ENCODE measurements around the gene HK1. TPM values are rescaled to one million over a fixed set of nuclear protein-coding genes. Genes with fewer than 3 reads are reported as not detected.
A peak's percentile ranks its signal among the peaks of the same experiment; 100 is the strongest.

Gene HK1
- polyA plus RNA-seq, 1 experiment = 47.5 TPM

DNA sequence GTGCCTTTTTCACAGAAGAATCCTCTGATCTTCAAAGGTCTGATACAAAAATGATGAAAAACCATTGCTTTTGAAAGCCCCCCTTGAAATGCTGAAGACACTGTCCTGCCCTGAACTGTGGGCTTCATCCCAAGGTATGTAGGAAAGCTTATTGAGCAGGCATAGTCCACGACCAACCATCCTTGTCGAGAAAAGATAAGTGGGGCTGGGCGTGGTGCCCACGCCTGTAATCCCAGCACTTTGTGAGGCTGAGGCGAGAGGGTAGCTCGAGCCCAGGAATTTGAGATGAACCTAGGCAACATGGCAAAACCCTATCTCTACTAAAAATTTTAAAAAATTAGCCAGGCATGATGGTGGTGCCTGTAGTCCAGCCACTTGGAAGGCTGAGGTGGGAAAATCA is 112.9 kb downstream of the HK1 start:
- no peak for DNase-seq (ENCODE audit: low read depth)
- ChIA-PET POLR2A (no interaction called here), CTCF (interaction anchor here (0.7 to 4.5 kb wide), 9 partner anchors 8 to 167 kb away, joined by 3 to 35 read pairs (median 4); no protein-coding TSS in a partner anchor)
- Histone ChIP-seq H3K36me3 (ENCODE audit: control insufficient read depth, insufficient read depth, low read length) (peaks cover 24% of the 10 kb centered on the region), H3K4me3 (ENCODE audit: low read depth, low read length) (no peak overlapping the region), H3K27me3 (ENCODE audit: control insufficient read depth, insufficient read depth, low read length) (no peaks in the 10 kb centered on the region)
- no peak for TF ChIP-seq CTCF (IDR thresholded peaks at IDR 0.05; ENCODE audit: insufficient read depth, low read depth, low read length)

GRCh38 chr10:69392481-69393000 is 114.2 kb downstream of the HK1 start:
- H3K4me3 ChIP-seq (ENCODE audit: low read depth, low read length) = no peak overlapping the region
- TF ChIP-seq CTCF (IDR thresholded peaks at IDR 0.05; ENCODE audit: insufficient read depth, low read depth, low read length) = peak; percentile 98
- no peaks in the 10 kb centered on the region for H3K27me3 ChIP-seq (ENCODE audit: control insufficient read depth, insufficient read depth, low read length)
- ChIA-PET CTCF (interaction anchor here (0.6 to 3.6 kb wide), 21 partner anchors 9 to 290 kb away, joined by 3 to 110 read pairs (median 4); no protein-coding TSS in a partner anchor), POLR2A (no interaction called here)
- H3K36me3 ChIP-seq (ENCODE audit: control insufficient read depth, insufficient read depth, low read length) = peaks cover 25% of the 10 kb centered on the region
- no peak for DNase-seq (ENCODE audit: low read depth)

- POLR2A ChIA-PET = no interaction called here
- Histone ChIP-seq H3K27me3 (ENCODE audit: control insufficient read depth, insufficient read depth, low read length) (no peaks in the 10 kb centered on the region), H3K36me3 (ENCODE audit: control insufficient read depth, insufficient read depth, low read length) (peaks cover 25% of the 10 kb centered on the region), H3K4me3 (ENCODE audit: low read depth, low read length) (no peak overlapping the region)
- no peak for TF ChIP-seq CTCF (IDR thresholded peaks at IDR 0.05; ENCODE audit: insufficient read depth, low read depth, low read length)
- no peak for DNase-seq (ENCODE audit: low read depth)
- CTCF ChIA-PET = interaction anchor here (0.8 to 3.6 kb wide), 3 partner anchors 142 to 438 kb away, joined by 4 to 110 read pairs (median 4); partner anchors contain the start of gene DDX21
These were observed 115.7 kb downstream of the HK1 start for GRCh38 chr10:69394020-69394419.

DNA sequence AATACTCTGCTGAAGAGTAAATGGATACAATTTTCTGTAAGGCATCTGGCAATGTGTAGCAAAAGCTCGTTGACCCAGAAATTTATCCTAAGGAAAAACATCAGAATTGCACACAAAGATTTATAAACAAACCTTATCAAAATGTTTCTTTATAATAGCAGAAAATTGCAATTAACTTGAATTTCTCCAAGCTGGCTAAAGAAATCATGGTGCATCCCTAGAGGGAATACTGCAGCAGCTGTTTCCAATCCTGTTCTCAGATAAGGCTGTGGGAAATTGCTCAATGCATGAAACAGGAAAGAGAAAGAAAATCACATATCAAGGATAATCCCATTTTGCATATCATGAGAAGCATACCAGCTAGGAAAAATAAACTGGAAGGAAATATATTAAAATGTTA is 119.7 kb downstream of the HK1 start:
- no peaks in the 10 kb centered on the region for H3K27me3 ChIP-seq (ENCODE audit: control insufficient read depth, insufficient read depth, low read length)
- no peak for DNase-seq (ENCODE audit: low read depth)
- CTCF ChIA-PET = interaction anchor here (0.7 to 3.2 kb wide), 3 partner anchors 9 to 159 kb away, joined by 3 to 11 read pairs (median 3); no protein-coding TSS in a partner anchor
- POLR2A ChIA-PET = no interaction called here
- no peak overlapping the region for H3K4me3 ChIP-seq (ENCODE audit: low read depth, low read length)
- TF ChIP-seq CTCF (IDR thresholded peaks at IDR 0.05; ENCODE audit: insufficient read depth, low read depth, low read length) = no peak
- peaks cover 32% of the 10 kb centered on the region for H3K36me3 ChIP-seq (ENCODE audit: control insufficient read depth, insufficient read depth, low read length)

GRCh38 chr10:69398466-69398865 is 120.2 kb downstream of the HK1 start:
- CTCF ChIA-PET = interaction anchor here (0.8 to 3.2 kb wide), 2 partner anchors 9 to 160 kb away, joined by 3 to 11 read pairs; no protein-coding TSS in a partner anchor
- no peak for TF ChIP-seq CTCF (IDR thresholded peaks at IDR 0.05; ENCODE audit: insufficient read depth, low read depth, low read length)

More at GRCh38 chr10:69398466-69398865, 120.2 kb downstream of the HK1 start:
- H3K4me3 ChIP-seq (ENCODE audit: low read depth, low read length) = no peak overlapping the region
- H3K36me3 ChIP-seq (ENCODE audit: control insufficient read depth, insufficient read depth, low read length) = peaks cover 32% of the 10 kb centered on the region
- no peak for DNase-seq (ENCODE audit: low read depth)
- POLR2A ChIA-PET = interaction anchor here (0.6 kb wide), 1 partner anchor 10 kb away, joined by 4 read pairs; no protein-coding TSS in a partner anchor
- no peaks in the 10 kb centered on the region for H3K27me3 ChIP-seq (ENCODE audit: control insufficient read depth, insufficient read depth, low read length)

Data from BJ (cell line).